Heart right ventricle (tissue), 16 donors: ENCODE data around the gene PRSS50. TPM values are rescaled to one million over a fixed set of nuclear protein-coding genes. Genes with fewer than 3 reads are reported as not detected.
A peak's percentile ranks its signal among the peaks of the same experiment; 100 is the strongest.

Experiments
- ATAC-seq, 8 donors: fragments of 200-7000 bp; cut with Tn5 transposase; one replicate each; pipeline ENCODE4 v1.9.1; 2020; ENCODE audit warnings: mild to moderate bottlenecking in 8 of 8, moderate library complexity in 8 of 8, moderate number of reproducible peaks in 1 of 8
- DNase-seq, 2 donors: peaks; one replicate each; pipeline ENCODE4 v3.0.0-alpha.2; 2020
- H3K27ac ChIP-seq, 10 donors: fragments of 200-600 bp; sonication (generic) in 2 of 10; one replicate each; pipeline versions ENCODE4 v1.5.0 to v1.8.0; 2020 to 2022; ENCODE audit warnings: mild to moderate bottlenecking in 3 of 10
- H3K27me3 ChIP-seq, 7 donors: fragments of 200-600 bp; one replicate each; pipeline ENCODE4 v1.8.0; 2021 to 2022; ENCODE audit warnings: mild to moderate bottlenecking in 2 of 7
- H3K36me3 ChIP-seq, 9 donors: fragments of 200-600 bp; sonication (generic) in 1 of 9; one replicate each; pipeline versions ENCODE4 v1.5.0 to v1.8.0; 2020 to 2022; ENCODE audit warnings: mild to moderate bottlenecking in 2 of 9
- H3K4me1 ChIP-seq, 9 donors: fragments of 200-600 bp; sonication (generic) in 1 of 9; one replicate each; pipeline versions ENCODE4 v1.5.0 to v1.8.0; 2020 to 2022; ENCODE audit warnings: mild to moderate bottlenecking in 4 of 9
- H3K4me3 ChIP-seq, 10 donors: fragments of 200-600 bp; sonication (generic) in 2 of 10; one replicate each; pipeline versions ENCODE4 v1.5.0 to v1.8.0; 2020 to 2022; ENCODE audit warnings: mild to moderate bottlenecking in 7 of 10, moderate library complexity in 2 of 10
- H3K9me3 ChIP-seq, 11 donors: fragments of 200-600 bp in 10 of 11; sonication (generic) in 2 of 11; one replicate each; pipeline versions ENCODE4 v1.5.0 to v1.8.0; 2013 to 2022; ENCODE audit warnings: mild to moderate bottlenecking in 2 of 11, control low read depth in 1 of 11, moderate library complexity in 1 of 11
- CTCF ChIP-seq, 9 donors: fragments of 200-600 bp; sonication (generic) in 2 of 9; IDR thresholded peaks; one replicate each; pipeline versions ENCODE4 v1.5.0 to v1.8.0; 2021 to 2022; ENCODE audit warnings: antibody characterized with exemption in 9 of 9, mild to moderate bottlenecking in 5 of 9, moderate library complexity in 1 of 9
- whole genome bisulfite sequencing, 2 donors: extraction: QIAGEN DNeasy Blood & Tissue Kit; methylation state at CpG; one replicate each; pipeline ENCODE4 v1.1.7; 2013; ENCODE audit warnings: inconsistent platforms in 1 of 2; 5-methylcytosine and 5-hydroxymethylcytosine counted together
- intact Hi-C, 10 donors: fragments of 100-400 bp; cut with DNase I; formaldehyde crosslinking; loops; one replicate each; pipeline versions ENCODE4 v1.11.1 to v1.14.2; 2022
- polyA plus RNA-seq, 2 donors: library from polyadenylated mRNA; stranded (reverse); fragments of 200-250 nt; gene quantifications; one replicate each; pipeline ENCODE4 v1.2.3, GENCODE V29; 2013
- total RNA-seq, 10 donors: library from RNA; stranded (reverse); fragmentation: NEBNext Ultra II Directional in 3 of 10; extraction: Animal tissue kit (Norgen Biotek cat#: 25700) in 3 of 10; gene quantifications; one replicate each; pipeline versions ENCODE4 v1.2.1 to v1.2.4, GENCODE V29; 2021 to 2023
- donor health status: Arrhythmogenic right ventricular cardiomyopathy.
- donor health status: ischemic (EF 13 %, LVEDD 7.1; RV severe dilation, severe dysfunction).
- donor health status: healthy with polysubstance abuse.
- donor health status: DM: no; HTN: yes; CAD: no.
- donor health status: DM: no; HTN: no; CAD: no.
- donor health status: ischemic (EF 25% LVEDD 6.9; RV normal size, moderate dysfunction).
- donor health status: ischemic (EF 25% LVEDD 5.7; RV mildly dilated, moderate dysfunction).
- donor health status: healthy.
- donor health status: DM: yes; HTN: yes; CAD: no.
- donor health status: Ischemic cardiomyopathy.
- donor health status: ischemic (EF 35%, LVEDD 5.7; RV mildly dilated, moderate dysfunction).
- donor health status: nonischemic (EF 11% LVEDD 7.7; RV severe dilation, severe dysfunction).
- donor health status: DM: yes; HTN: yes; CAD: no.
- donor health status: PGD.
- donor health status: ischemic (EF 29% LVEDD 5.4; RV normal size, mild dysfunction).
- donor health status: nonischemic (EF 23%, LVEDD 6.1; RV moderate dilation, normal function).

Gene PRSS50
- total and polyA plus RNA-seq, 12 donors, result 0.09 to 0.88 (median 0.31) TPM; not detected in 2

DNA sequence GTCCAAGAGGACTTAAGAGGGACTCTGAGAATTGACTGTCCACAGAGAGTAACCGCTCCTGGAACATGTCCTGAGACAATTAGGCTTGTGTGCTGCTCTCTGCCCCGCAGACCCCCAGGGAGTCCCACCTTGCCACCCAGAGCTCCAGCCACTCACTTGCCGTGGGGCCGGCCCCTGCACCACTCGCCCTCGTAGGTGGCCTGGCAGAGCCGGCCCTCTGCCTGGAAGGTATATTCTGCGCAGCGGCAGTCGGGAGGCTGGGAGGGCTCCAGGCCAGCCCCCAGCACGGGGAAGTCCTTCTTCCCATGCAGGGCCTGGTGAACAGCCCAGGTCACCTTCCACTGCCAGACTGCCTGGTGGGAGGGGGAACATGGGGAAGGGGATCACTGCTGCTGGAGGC is 34.7 kb downstream of the PRSS50 start:
- 89 to 91% methylated on average over 11 of the region's 11 CpGs for WGBS, 2 donors
- H3K36me3 ChIP-seq, result peaks cover 0 to 97% (median 23%) of the 10 kb centered on the region in 9 donors
- ATAC-seq (no peak), DNase-seq (no peak)
- H3K4me1 ChIP-seq, result peaks cover 0 to 21% (median 14%) of the 10 kb centered on the region in 9 donors
- H3K27me3 ChIP-seq, result no peaks in the 10 kb centered on the region
- no peak overlapping the region for H3K27ac ChIP-seq
- intact Hi-C loops, result no loop called here
- no peaks in the 10 kb centered on the region for H3K9me3 ChIP-seq
- no peak for TF ChIP-seq CTCF (IDR thresholded peaks at IDR 0.05)
- H3K4me3 ChIP-seq, result no peak overlapping the region

- intact Hi-C loops, result no loop called here
- Histone ChIP-seq H3K36me3 (peaks cover 0 to 87% (median 16%) of the 10 kb centered on the region in 9 donors), H3K27me3 (no peaks in the 10 kb centered on the region), H3K4me3 (no peak overlapping the region), H3K9me3 (no peaks in the 10 kb centered on the region), H3K27ac (no peak overlapping the region), H3K4me1 (peaks cover 0 to 27% (median 19%) of the 10 kb centered on the region in 9 donors)
- 85 to 87% methylated on average over 13 of the region's 13 CpGs for WGBS, 2 donors
- no peak for TF ChIP-seq CTCF (IDR thresholded peaks at IDR 0.05)
- ATAC-seq (no peak), DNase-seq (no peak)
Observed at GRCh38 chr3:46681856-46682540, 35.7 kb downstream of the PRSS50 start.

DNA sequence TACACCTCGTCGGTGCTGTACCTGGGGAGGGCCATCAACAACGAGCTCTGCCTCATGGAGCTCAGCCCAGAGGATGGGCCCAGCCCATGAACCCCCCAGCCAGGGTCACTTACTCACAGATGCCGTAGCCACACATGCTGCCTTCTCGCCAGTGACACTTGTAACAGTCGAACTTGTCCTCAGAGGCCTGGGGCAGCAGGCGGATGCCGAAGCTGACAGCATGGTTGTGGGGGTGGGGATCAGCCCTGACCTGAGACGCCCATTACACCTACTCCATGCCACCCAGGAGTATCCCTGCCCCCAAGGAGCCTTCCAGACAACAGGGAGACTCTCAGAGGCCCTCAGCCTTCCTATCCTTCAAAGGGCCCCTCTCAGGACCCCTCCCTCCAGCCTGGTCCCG is 36.3 kb downstream of the PRSS50 start:
- Histone ChIP-seq H3K4me3 (no peak overlapping the region), H3K4me1 (peaks cover 1 to 33% (median 25%) of the 10 kb centered on the region in 9 donors), H3K36me3 (peaks cover 0 to 85% (median 16%) of the 10 kb centered on the region in 9 donors), H3K27me3 (no peaks in the 10 kb centered on the region), H3K27ac (peak overlapping the region in 4 of 10 donors; percentile 23 to 70 (median 44)), H3K9me3 (no peaks in the 10 kb centered on the region)
- 87 to 91% methylated on average over 10 of the region's 10 CpGs for WGBS, 2 donors
- DNase-seq (no peak), ATAC-seq (no peak)
- intact Hi-C loops, result no loop called here
- TF ChIP-seq CTCF (IDR thresholded peaks at IDR 0.05), result no peak

DNA sequence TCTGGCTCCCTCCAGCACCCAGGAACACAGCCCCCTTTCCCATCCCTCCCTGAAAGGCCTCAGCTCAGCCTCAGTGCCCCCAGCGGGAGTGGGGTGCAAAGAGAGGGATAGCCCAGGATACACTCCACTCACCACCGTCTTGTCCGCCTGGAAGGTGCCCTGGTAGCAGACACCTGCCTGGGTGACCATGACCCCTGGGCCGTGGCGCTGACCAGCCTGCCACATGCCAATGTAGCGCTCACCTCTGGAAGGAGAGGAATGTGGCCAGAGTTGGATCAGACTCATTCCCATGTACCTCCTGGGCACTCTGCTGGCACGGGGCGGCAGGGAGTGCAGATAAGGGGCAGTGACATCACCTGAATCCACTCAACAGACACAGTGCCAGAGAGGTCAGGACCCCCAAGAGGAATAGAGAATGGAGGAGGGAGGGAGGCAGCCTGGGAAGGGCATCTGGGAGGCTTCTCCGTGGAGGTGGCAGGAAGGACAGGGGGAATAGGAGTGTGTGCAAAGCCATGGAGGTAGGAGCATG is 37.3 kb downstream of the PRSS50 start:
- Histone ChIP-seq H3K36me3 (peaks cover 0 to 85% (median 14%) of the 10 kb centered on the region in 9 donors), H3K27me3 (no peaks in the 10 kb centered on the region), H3K9me3 (no peaks in the 10 kb centered on the region), H3K4me3 (no peak overlapping the region), H3K27ac (peak overlapping the region in 4 of 10 donors; percentile 0 to 70 (median 28)), H3K4me1 (peaks cover 2 to 42% (median 33%) of the 10 kb centered on the region in 9 donors)
- WGBS, 2 donors, result 69 to 71% methylated on average over 9 of the region's 9 CpGs
- peak in 6 of 8 donors; percentile 24 to 70 (median 34) for ATAC-seq
- no peak for TF ChIP-seq CTCF (IDR thresholded peaks at IDR 0.05)
- no peak for DNase-seq
- intact Hi-C loops, result no loop called here
